Heart left ventricle (tissue), 16 donors: Measurements from ENCODE around the gene ULK4. TPM values are rescaled to one million over a fixed set of nuclear protein-coding genes. Genes with fewer than 3 reads are reported as not detected.

Experiments used
- ATAC-seq, 4 donors: fragments of 200-7000 bp; cut with Tn5 transposase; one replicate each; pipeline ENCODE4 v1.9.1; 2020 to 2022; ENCODE audit warnings: moderate library complexity in 4 of 4, mild to moderate bottlenecking in 3 of 4, moderate number of reproducible peaks in 1 of 4
- DNase-seq, 5 donors: peaks; one replicate each; pipeline ENCODE4 v3.0.0-alpha.2; 2020
- H3K27ac ChIP-seq, 12 donors: fragments of 200-600 bp; sonication (generic) in 4 of 12; one replicate each; pipeline versions ENCODE4 v1.5.0 to v1.8.0; 2016 to 2022; ENCODE audit warnings: mild to moderate bottlenecking in 2 of 12
- H3K27me3 ChIP-seq, 9 donors: fragments of 200-600 bp; sonication (generic) in 2 of 9; one replicate each; pipeline versions ENCODE4 v1.5.1 to v1.8.0; 2016 to 2022; ENCODE audit warnings: mild to moderate bottlenecking in 3 of 9
- H3K36me3 ChIP-seq, 9 donors: fragments of 200-600 bp; sonication (generic) in 2 of 9; one replicate each; pipeline versions ENCODE4 v1.5.0 to v1.8.0; 2018 to 2022; ENCODE audit warnings: mild to moderate bottlenecking in 2 of 9
- H3K4me1 ChIP-seq, 12 donors: fragments of 200-600 bp; sonication (generic) in 4 of 12; one replicate each; pipeline versions ENCODE4 v1.5.0 to v1.8.0; 2016 to 2022; ENCODE audit warnings: mild to moderate bottlenecking in 3 of 12
- H3K4me3 ChIP-seq, 12 donors: fragments of 200-600 bp; sonication (generic) in 4 of 12; one replicate each; pipeline versions ENCODE4 v1.5.0 to v1.8.0; 2017 to 2022; ENCODE audit warnings: mild to moderate bottlenecking in 9 of 12, moderate library complexity in 4 of 12
- H3K9me3 ChIP-seq, 12 donors: fragments of 200-600 bp; sonication (generic) in 4 of 12; one replicate each; pipeline versions ENCODE4 v1.5.0 to v1.8.0; 2016 to 2022; ENCODE audit warnings: mild to moderate bottlenecking in 1 of 12
- POLR2A ChIP-seq, 2 donors: fragments of 450-650 bp; IDR thresholded peaks; one replicate each; pipeline ENCODE4 v1.6.1; 2017; ENCODE audit warnings: antibody characterized with exemption in 2 of 2, mild to moderate bottlenecking in 2 of 2, moderate library complexity in 2 of 2
- WGBS, 4 donors: extraction: QIAGEN DNeasy Blood & Tissue Kit in 2 of 4; methylation state at CpG; one replicate each; pipeline versions ENCODE4 v1.1.5 to v1.1.7; 2013 to 2018; 5-methylcytosine and 5-hydroxymethylcytosine counted together
- intact Hi-C, 10 donors: fragments of 100-400 bp; cut with DNase I; formaldehyde crosslinking; loops; one replicate each; pipeline versions ENCODE4 v1.11.1 to v1.14.2; 2022
- polyA plus RNA-seq, 2 donors: library from polyadenylated mRNA; stranded (reverse); fragments of 200-250 nt; gene quantifications; one replicate each; pipeline ENCODE4 v1.2.3, GENCODE V29; 2013
- total RNA-seq, 9 donors: library from RNA; depleted of rRNA in 2 of 9; stranded (reverse); fragments of >200 nt in 2 of 9; fragmentation: NEBNext Ultra II Directional in 3 of 9; extraction: Animal tissue kit (Norgen Biotek cat#: 25700) in 3 of 9; gene quantifications; one replicate each; pipeline versions ENCODE4 v1.1.0 to v1.2.4, GENCODE V29; 2016 to 2023
- TF ChIP-seq, protein P1 (sequence below), 12 donors: fragments of 200-600 bp; sonication (generic) in 4 of 12; IDR thresholded peaks; one replicate each; pipeline versions ENCODE4 v1.5.0 to v1.8.0; 2018 to 2022; ENCODE audit warnings: antibody characterized with exemption in 12 of 12, mild to moderate bottlenecking in 5 of 12
- donor health status: ischemic (EF 13 %, LVEDD 7.1; RV severe dilation, severe dysfunction).
- donor health status: healthy with polysubstance abuse.
- donor health status: DM: no; HTN: yes; CAD: no.
- donor health status: DM: no; HTN: no; CAD: no.
- donor health status: ischemic (EF 25% LVEDD 6.9; RV normal size, moderate dysfunction).
- donor health status: ischemic (EF 25% LVEDD 5.7; RV mildly dilated, moderate dysfunction).
- donor health status: healthy.
- donor health status: DM: yes; HTN: yes; CAD: no.
- donor health status: ischemic (EF 35%, LVEDD 5.7; RV mildly dilated, moderate dysfunction).
- donor health status: nonischemic (EF 11% LVEDD 7.7; RV severe dilation, severe dysfunction).
- donor health status: DM: yes; HTN: yes; CAD: no.
- donor health status: PGD.
- donor health status: ischemic (EF 29% LVEDD 5.4; RV normal size, mild dysfunction).
- donor health status: nonischemic (EF 23%, LVEDD 6.1; RV moderate dilation, normal function).

ULK4 gene
- total and polyA plus RNA-seq, 11 donors, result 0.91 to 6.1 (median 2.1) TPM

DNA sequence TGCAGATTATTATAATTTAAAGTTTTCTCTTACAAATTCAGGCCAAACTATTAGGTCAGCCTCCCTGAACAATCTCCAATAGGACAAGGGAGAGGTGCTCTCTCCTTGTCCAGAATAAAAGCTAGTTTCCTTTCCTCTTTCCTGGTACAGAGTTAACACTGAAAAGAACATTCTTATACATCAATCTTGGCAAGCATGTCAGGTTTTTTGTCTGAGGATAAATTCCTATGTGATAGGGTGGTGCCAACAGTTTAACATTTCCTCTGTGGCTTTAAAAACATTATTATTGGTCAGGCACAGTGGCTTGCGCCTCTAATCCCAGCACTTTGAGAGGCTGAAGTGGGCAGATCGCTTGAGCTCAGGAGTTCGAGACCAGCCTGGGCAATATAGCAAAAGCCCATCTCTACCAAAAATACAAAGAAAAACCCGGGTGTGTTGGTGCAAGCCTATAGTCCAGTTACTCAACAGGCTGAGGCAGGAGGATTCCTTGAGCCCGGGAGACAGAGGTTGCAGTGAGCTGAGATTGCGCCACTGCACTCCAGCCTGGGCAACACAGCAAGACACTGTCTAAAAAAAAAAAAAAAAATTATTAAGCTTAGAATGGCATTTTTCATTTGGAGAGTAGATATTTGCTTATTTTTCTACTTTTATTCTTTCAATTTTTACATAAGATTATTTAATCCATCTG, 13.7 kb upstream of the ULK4 start:
- TF ChIP-seq, protein P1, sequence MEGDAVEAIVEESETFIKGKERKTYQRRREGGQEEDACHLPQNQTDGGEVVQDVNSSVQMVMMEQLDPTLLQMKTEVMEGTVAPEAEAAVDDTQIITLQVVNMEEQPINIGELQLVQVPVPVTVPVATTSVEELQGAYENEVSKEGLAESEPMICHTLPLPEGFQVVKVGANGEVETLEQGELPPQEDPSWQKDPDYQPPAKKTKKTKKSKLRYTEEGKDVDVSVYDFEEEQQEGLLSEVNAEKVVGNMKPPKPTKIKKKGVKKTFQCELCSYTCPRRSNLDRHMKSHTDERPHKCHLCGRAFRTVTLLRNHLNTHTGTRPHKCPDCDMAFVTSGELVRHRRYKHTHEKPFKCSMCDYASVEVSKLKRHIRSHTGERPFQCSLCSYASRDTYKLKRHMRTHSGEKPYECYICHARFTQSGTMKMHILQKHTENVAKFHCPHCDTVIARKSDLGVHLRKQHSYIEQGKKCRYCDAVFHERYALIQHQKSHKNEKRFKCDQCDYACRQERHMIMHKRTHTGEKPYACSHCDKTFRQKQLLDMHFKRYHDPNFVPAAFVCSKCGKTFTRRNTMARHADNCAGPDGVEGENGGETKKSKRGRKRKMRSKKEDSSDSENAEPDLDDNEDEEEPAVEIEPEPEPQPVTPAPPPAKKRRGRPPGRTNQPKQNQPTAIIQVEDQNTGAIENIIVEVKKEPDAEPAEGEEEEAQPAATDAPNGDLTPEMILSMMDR (IDR thresholded peaks at IDR 0.05), result no peak
- TF ChIP-seq POLR2A (IDR thresholded peaks at IDR 0.05), result no peak

DNA sequence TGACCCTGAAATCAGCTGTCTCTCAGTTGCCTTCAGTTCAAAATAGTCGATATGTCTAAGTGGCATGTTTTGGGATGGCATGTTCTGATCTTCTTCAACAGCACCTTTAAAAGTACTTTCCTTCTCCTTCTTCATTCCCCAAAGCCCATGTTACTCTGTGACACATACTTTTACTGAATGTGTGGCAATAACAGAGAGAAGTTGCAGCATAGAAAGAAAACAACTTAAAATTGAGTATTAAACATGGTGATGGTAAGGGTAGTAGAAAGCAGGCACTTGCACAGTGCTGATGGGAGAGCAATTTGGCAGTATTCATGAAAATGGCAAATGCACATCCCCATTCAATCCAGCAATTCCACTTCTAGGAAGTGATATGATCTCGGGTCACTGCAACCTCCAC, 12.3 kb upstream of the ULK4 start:
- no peak for ATAC-seq
- peaks cover 0 to 6% (median 0%) of the 10 kb centered on the region in 12 donors for H3K4me1 ChIP-seq
- H3K27ac ChIP-seq, result no peak overlapping the region
- peaks cover 0 to 2% (median 0%) of the 10 kb centered on the region in 12 donors for H3K9me3 ChIP-seq
- intact Hi-C loops, result no loop called here
- DNase-seq, result no peak
- no peaks in the 10 kb centered on the region for H3K36me3 ChIP-seq
- no peaks in the 10 kb centered on the region for H3K27me3 ChIP-seq
- H3K4me3 ChIP-seq, result no peak overlapping the region
- WGBS, 4 donors, result 81 to 84% (median 82%) methylated on average over 2 of the region's 2 CpGs
- TF ChIP-seq, protein P1 (IDR thresholded peaks at IDR 0.05), result no peak
- TF ChIP-seq POLR2A (IDR thresholded peaks at IDR 0.05), result no peak

More for the DNA sequence above, 13.7 kb upstream of the ULK4 start:
- H3K4me1 ChIP-seq, result peaks cover 0 to 6% (median 0%) of the 10 kb centered on the region in 12 donors
- no peak overlapping the region for H3K27ac ChIP-seq
- no peaks in the 10 kb centered on the region for H3K27me3 ChIP-seq
- H3K4me3 ChIP-seq, result no peak overlapping the region
- no peak for ATAC-seq
- peaks cover 0 to 2% (median 0%) of the 10 kb centered on the region in 12 donors for H3K9me3 ChIP-seq
- no peak for DNase-seq
- 71 to 73% (median 72%) methylated on average over 6 of the region's 6 CpGs for WGBS, 4 donors
- intact Hi-C loops, result no loop called here
- no peaks in the 10 kb centered on the region for H3K36me3 ChIP-seq

DNA sequence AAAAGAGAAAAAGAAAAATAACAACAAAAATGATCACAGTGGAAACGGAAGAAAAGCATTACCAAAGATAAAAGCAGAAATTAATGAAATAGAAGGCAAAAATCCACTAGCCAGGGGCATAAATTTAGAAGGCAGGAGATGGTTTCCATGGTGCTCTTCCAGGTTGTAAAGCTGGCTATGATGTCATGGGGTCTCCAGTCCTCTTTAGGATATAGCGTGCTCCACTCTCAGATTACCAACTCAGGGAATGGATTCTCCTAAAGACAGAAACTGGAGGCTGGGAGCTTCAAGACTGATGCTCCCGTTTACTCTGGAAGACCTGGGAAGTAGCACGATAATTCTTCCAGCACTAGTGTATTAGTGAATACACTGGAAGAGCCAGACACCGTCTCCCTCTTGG, 10.9 kb upstream of the ULK4 start:
- Histone ChIP-seq H3K36me3 (no peaks in the 10 kb centered on the region), H3K9me3 (peaks cover 0 to 2% (median 0%) of the 10 kb centered on the region in 12 donors), H3K4me3 (no peak overlapping the region), H3K4me1 (peaks cover 0 to 6% (median 0%) of the 10 kb centered on the region in 12 donors), H3K27me3 (no peaks in the 10 kb centered on the region), H3K27ac (no peak overlapping the region)
- WGBS, 4 donors, result 86 to 90% (median 89%) methylated on average over 5 of the region's 5 CpGs
- TF ChIP-seq, protein P1 (IDR thresholded peaks at IDR 0.05), result no peak
- no peak for TF ChIP-seq POLR2A (IDR thresholded peaks at IDR 0.05)
- ATAC-seq (no peak), DNase-seq (no peak)
- intact Hi-C loops, result no loop called here

DNA sequence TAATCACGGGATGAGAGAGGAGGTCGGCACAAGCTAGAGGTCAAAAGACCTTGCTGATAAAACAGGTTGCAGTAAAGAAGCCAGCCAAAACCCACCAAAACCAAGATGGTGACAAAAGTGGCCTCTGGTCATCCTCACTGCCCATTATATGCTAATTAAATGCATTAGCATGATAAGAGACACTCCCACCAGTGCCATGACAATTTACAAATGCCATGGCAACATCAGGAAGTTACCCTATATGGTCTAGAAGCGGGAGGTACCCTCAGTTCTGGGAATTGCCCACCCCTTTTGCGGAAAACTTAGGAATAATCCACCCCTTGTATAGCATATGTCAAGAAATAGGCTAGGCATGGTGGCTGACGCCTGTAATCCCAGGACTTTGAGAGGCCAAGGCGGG, 4.3 kb upstream of the ULK4 start:
- H3K4me1 ChIP-seq, result peaks cover 0 to 10% (median 3%) of the 10 kb centered on the region in 12 donors
- no peaks in the 10 kb centered on the region for H3K9me3 ChIP-seq
- DNase-seq (no peak), ATAC-seq (no peak)
- 83 to 86% (median 84%) methylated on average over 6 of the region's 6 CpGs for WGBS, 4 donors
- no peaks in the 10 kb centered on the region for H3K27me3 ChIP-seq
- TF ChIP-seq, protein P1 (IDR thresholded peaks at IDR 0.05), result no peak
- no peak for TF ChIP-seq POLR2A (IDR thresholded peaks at IDR 0.05)
- intact Hi-C loops, result loop anchor here in 3 of 10 donors (5.0 to 10.0 kb wide), 2 partner anchors 41 to 49 kb away; no protein-coding TSS in a partner anchor
- H3K27ac ChIP-seq, result no peak overlapping the region
- H3K36me3 ChIP-seq, result no peaks in the 10 kb centered on the region
- no peak overlapping the region for H3K4me3 ChIP-seq
